Measurements from ENCODE around the gene ARHGAP4. TPM values are rescaled to one million over a fixed set of nuclear protein-coding genes. Genes with fewer than 3 reads are reported as not detected.
A peak's percentile ranks its signal among the peaks of the same experiment; 100 is the strongest.

Gene ARHGAP4
- 123 TPM for polyA plus RNA-seq

DNA sequence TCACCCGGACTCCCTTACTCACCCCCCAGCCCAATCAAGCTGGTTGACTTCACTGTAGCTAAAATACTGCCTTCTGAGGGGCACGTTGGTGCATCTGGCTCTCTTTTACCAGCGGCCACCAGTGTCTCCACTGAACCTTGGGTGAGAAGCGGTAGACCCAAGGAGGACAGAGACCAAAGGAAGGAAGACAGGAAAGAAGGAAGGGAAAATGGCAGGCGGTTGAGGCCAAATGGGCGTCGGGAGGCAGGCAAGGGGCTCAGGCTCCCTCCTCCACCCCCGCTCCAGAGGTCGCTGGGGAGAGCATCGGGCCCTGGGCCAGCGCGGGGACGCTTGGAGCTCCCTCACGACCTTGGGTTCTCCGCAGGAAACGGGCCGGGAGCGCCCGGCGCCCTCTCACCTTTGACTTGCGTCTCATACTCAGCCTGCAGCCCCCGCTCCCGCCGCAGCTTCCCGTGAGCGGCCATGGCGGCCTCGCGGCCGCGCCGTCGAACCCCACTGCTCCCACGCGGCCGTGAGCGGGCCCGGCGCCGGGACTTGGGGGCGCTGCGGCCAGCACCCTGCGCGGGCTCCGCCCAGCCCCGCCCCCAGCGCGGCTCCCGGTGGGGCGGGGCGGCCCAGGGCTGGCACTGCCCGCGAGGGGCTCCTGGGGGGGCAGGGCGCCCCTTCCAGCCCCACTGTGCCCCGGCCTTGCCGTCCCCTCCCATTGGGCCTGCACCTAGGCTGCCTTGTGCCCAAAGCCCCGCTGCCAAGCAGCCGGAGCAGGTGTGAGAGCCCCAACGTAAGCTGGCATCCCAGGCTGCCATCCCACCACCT is at the start of gene ARHGAP4:
Gene ARHGAP4 (minus strand): TSS at position 526 of the 813 bp plus-strand sequence. CDS start 62 bp downstream, at position 464.
- Mint-ChIP-seq H3K9me3 (no peaks in the 10 kb centered on the region), H3K36me3 (no peaks in the 10 kb centered on the region), H3K27ac (peak within 1 kb of the TSS; percentile 99), H3K4me1 (peaks cover 29 to 37% (median 36%) of the 10 kb centered on the region in 3 donors), H3K4me3 (peak within 1 kb of the TSS; percentile 93 to 98 (median 95)), H3K27me3 (peaks cover 4% of the 10 kb centered on the region)

DNA sequence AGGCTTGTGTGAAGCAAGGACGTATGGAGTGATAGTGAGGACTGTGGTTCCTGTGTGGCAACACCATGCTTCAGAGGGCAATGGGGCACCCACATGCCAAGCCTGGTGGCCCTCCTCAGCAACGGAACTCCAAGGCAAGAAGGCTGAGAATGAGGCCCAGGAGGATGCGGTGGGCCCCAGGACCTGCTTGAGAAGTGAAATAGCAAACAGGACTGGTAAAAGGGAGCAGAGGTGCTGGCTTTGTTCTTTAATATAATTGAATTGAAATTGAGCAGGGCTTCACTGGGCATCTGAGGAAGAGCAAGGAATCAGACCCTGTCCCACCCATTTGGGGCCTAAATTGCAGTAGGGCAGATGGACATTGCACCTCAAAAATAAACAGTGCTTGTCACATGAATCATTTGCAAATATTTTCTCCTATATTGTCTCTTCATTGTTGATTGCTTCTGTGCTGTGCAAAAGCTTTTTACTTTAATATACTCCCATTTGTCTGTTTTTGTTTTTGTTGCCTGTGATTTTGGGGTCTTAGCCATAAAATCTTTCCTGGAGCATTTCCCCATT is 48.7 kb upstream of the ARHGAP4 start:
- peak overlapping the region; percentile 83 to 95 (median 88) for H3K27ac Mint-ChIP-seq
- H3K9me3 Mint-ChIP-seq, result no peaks in the 10 kb centered on the region
- H3K36me3 Mint-ChIP-seq, result peaks cover 3% of the 10 kb centered on the region
- no peaks in the 10 kb centered on the region for H3K27me3 Mint-ChIP-seq
- peak overlapping the region in 3 of 4 donors; percentile 51 to 93 (median 72) for H3K4me3 Mint-ChIP-seq
- peaks cover 0 to 20% (median 8%) of the 10 kb centered on the region in 3 donors for H3K4me1 Mint-ChIP-seq

DNA sequence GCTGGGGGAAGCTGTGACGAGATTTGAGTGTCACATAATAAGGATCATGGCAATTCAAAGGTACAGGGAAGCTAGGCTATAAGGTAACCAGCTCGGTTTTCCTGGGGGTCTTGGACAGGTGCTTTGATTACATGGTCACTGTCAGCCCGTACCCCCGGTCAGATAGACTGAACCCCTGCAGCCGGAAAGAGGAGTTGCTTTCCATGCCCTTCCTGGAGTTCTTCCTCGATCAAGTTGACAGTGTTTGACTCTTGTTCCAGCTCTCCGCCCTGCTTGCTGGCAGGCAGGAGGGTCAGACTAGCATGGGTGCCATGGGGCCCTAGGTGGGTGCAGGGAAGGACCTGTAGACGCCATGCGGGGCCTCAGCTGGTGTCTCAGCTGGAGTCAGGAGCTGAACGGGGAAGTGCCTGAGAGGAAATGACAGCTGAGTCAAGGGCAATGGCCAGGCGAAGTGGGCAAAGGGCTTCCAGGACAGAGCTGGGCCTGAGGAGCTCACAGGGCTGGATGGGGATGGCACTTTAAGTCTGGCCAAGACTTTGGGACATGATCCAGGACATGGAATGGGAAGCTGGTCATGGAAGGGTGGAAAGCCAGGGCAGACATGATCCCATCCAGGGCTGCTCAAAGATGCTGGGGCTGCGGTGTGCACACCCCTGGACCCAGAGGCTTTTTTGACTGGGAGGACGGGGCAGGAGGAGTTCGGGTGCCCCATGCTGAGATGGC is 48.1 kb upstream of the ARHGAP4 start:
- H3K4me1 Mint-ChIP-seq, result peaks cover 5 to 23% (median 12%) of the 10 kb centered on the region in 3 donors
- H3K9me3 Mint-ChIP-seq, result no peaks in the 10 kb centered on the region
- peak overlapping the region; percentile 13 to 93 (median 48) for H3K4me3 Mint-ChIP-seq
- peak overlapping the region; percentile 83 to 98 (median 95) for H3K27ac Mint-ChIP-seq
- no peaks in the 10 kb centered on the region for H3K27me3 Mint-ChIP-seq
- H3K36me3 Mint-ChIP-seq, result peaks cover 3% of the 10 kb centered on the region

DNA sequence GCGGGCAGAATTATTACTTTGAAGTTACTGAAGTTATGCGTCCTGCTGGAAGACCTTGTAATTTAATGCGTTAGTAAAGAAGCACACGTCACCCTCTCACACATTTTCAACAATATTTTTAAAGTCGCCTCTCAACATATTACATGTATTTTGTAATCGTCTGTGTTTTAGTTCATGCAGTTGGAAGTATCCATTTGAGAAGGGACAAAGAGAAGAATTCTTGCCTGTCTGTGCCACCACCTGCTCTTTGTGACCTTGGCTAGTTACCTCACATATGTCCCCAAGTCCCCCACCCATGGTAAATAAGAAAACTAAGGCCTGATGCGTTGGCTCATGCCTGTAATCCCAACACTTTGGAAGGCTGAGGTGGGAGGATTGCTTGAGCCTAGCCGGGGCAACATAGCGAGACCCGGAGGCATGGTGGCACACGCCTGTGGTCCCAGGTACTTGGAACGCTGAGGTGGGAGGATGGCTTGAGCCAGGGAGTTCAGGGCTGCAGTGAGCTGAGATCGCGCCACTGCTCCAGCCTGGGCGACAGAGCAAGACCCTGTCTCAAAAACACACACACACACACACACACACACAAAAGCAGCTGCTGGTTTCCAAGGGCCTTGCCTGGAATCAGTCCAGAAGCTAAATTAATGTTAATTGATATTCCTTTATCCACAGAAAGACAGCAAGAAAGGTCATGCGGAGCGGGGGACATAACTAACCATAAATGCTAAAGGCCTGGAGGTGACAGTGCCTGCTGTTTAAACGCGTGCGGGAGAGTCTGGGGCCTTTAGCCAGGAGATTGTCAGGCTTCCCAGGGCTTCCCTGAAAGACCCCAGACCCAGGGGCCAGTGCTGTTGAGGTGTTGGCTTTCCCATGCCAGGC is 47.3 kb upstream of the ARHGAP4 start:
- Mint-ChIP-seq H3K9me3 (no peaks in the 10 kb centered on the region), H3K27me3 (no peaks in the 10 kb centered on the region), H3K27ac (peak overlapping the region; percentile 88 to 98 (median 95)), H3K36me3 (peaks cover 3% of the 10 kb centered on the region), H3K4me3 (peak overlapping the region; percentile 82 to 98 (median 92)), H3K4me1 (peaks cover 7 to 23% (median 12%) of the 10 kb centered on the region in 3 donors)

DNA sequence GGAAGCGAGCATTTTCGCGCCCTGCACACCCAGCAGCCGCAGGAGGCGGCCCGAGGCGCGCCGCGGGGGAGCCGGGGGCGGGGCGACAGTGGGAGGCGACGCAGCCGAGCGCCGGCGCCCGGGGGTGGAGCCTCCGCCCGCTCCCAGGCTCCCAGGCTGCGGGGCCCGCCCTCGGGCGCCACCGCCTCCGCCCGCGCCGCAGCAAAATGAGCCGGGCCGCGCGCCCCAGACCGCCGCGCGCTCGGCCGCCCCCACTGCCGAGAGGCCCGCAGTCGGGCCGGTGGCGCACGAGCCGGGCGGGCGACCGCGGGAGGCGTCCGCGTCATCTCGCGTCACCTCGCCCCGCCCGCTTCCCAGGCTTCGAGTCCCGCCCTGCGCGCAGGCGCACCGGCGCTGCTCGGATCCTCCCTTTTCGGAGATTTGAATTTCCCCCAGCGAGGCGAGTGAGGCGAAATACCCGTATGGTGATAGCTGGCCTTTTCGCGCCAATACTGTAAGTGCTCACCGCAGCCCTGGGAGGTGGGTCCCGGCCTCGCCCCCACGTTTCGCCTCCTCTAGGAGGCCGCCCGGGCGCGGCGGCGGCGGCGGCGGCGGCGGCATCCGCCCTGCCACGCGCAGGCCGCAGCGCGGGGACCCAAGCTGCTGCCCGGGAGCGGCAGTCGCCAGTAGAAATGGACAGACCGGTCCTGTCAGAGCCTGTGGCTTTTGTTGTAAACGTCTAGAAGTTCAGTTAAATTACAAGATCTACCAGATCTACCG is 46.5 kb upstream of the ARHGAP4 start, which contains the start of gene TMEM187:
Gene TMEM187 (plus strand): TSS at position 387 of the 759 bp plus-strand sequence. CDS start 9,309 bp downstream, outside the sequence.
- H3K9me3 Mint-ChIP-seq, result no peaks in the 10 kb centered on the region

DNA sequence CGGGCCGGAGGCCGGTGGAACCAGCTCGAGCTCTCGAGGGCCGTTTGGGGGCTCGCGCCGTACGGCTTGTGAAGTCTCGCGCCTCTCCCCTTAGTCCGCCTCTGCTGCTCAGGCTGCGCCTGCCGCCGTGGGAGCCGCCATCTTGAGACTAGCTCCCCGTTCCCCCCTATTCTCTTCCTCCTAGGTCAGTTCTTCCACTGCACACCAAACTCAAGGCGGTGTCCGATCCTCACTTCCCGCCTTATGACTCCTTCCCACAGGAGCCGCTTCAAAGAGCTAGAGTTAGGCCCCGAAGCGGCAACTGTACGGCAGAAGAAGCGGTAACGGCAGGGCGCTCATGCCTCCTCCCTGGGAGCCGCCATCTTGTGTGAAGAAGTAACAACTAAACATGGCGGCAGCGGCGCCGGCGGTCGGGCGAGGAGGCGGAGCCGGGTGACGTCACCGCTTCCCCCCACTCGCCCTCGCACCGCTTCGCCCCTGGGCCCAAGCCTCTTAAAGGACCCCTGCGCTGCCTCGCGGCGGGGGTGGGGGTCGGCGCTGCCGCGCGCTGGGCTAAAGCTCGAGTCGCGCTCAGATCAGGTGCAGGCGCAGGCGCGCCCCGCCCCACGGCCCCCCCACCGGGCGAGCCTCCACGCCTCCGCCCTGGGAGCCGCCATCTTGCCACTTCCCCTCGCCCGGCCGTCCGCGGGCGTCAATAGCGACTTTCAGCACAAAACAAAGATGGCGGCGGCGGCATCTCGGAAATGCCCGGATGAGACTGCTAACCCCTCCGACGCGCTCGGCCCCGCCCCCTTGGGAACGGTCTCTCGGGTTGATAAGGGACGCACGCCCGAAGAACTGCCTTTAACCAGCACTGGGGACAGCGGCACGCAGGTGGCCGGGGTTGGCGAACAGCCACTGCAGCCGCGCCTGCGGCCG is 45.6 kb upstream of the ARHGAP4 start, which contains the start of gene HCFC1:
Gene HCFC1 (minus strand): TSS at position 369 of the 918 bp plus-strand sequence. CDS start 978 bp downstream, outside the sequence.
- Mint-ChIP-seq H3K4me1 (peaks cover 16 to 34% (median 22%) of the 10 kb centered on the region in 3 donors), H3K27ac (peak within 1 kb of the TSS; percentile 95 to 100 (median 99)), H3K27me3 (no peaks in the 10 kb centered on the region)

More for the DNA sequence above, 46.5 kb upstream of the ARHGAP4 start, which contains the start of gene TMEM187:
- Mint-ChIP-seq H3K4me3 (peak within 1 kb of the TSS; percentile 93 to 100 (median 100)), H3K27me3 (no peaks in the 10 kb centered on the region), H3K27ac (peak within 1 kb of the TSS; percentile 95 to 100 (median 99)), H3K36me3 (peaks cover 3% of the 10 kb centered on the region), H3K4me1 (peaks cover 15 to 30% (median 20%) of the 10 kb centered on the region in 3 donors)

DNA sequence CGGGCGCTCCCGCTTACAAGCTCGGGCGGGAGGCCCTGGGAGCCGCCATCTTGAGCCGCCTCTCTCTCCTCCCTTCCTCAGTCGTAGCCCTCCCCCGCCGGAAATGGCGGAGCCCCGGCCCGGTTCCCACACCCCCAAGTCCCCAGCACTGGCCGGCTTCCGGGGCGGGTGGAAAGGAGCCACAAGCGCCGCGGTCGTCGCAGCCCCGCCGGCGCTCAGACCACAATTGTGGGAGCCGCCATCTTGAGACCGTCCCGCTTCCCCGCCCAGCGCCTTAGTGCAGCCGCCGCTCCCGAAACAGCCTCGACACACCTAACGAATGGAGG is 45.0 kb upstream of the ARHGAP4 start:
- peaks cover 16 to 38% (median 27%) of the 10 kb centered on the region in 3 donors for H3K4me1 Mint-ChIP-seq
- peak overlapping the region; percentile 93 to 100 (median 100) for H3K4me3 Mint-ChIP-seq

More for the DNA sequence above, 45.6 kb upstream of the ARHGAP4 start, which contains the start of gene HCFC1:
- peaks cover 3% of the 10 kb centered on the region for H3K36me3 Mint-ChIP-seq
- peak within 1 kb of the TSS; percentile 93 to 100 (median 100) for H3K4me3 Mint-ChIP-seq
- H3K9me3 Mint-ChIP-seq, result no peaks in the 10 kb centered on the region

DNA sequence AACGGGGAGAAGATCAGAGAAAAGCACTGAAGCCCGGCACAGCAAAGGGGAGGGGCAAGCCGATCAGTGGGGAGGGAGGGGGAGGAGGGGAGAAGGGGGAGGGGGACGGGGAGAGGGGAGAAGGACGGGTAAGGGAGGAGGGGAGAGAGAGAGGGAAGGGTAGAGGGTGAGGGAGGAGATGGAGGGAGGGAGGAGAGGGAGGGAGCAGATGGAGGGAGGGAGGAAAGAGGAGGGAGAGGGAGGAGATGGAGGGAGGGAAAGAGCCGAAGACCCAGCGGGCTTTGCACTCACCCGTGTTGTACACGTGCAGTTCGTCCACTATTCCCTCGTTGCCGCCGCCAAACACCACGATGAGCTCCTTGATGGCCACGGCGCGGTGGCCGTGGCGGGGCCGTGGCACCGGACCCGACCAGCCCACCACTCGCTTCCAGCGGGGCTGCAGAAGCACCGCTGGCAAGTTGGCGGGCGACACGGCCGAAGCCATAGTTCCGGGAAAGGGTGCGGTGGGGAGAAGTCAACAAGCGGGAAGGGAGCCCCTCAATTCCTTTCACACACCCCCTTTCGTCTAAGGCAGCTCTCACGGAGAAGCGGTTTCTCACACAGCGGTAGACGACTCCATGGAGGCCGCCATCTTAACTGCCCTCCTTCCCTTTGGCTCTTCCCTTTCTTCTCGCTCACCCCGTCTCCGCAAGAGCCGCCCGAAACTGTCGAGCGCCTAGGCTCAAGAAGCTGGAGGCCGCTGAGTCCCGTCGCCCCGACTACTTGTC is 44.5 kb upstream of the ARHGAP4 start:
- H3K9me3 Mint-ChIP-seq, result no peaks in the 10 kb centered on the region
- peak overlapping the region; percentile 99 to 100 (median 100) for H3K4me3 Mint-ChIP-seq
- H3K27ac Mint-ChIP-seq, result peak overlapping the region; percentile 95 to 100 (median 99)
- H3K36me3 Mint-ChIP-seq, result peaks cover 3% of the 10 kb centered on the region
- H3K27me3 Mint-ChIP-seq, result no peaks in the 10 kb centered on the region
- H3K4me1 Mint-ChIP-seq, result peaks cover 16 to 39% (median 31%) of the 10 kb centered on the region in 3 donors

More for the DNA sequence above, 45.0 kb upstream of the ARHGAP4 start:
- H3K36me3 Mint-ChIP-seq, result peaks cover 3% of the 10 kb centered on the region
- no peaks in the 10 kb centered on the region for H3K9me3 Mint-ChIP-seq
- H3K27me3 Mint-ChIP-seq, result no peaks in the 10 kb centered on the region
- peak overlapping the region; percentile 95 to 100 (median 99) for H3K27ac Mint-ChIP-seq

DNA sequence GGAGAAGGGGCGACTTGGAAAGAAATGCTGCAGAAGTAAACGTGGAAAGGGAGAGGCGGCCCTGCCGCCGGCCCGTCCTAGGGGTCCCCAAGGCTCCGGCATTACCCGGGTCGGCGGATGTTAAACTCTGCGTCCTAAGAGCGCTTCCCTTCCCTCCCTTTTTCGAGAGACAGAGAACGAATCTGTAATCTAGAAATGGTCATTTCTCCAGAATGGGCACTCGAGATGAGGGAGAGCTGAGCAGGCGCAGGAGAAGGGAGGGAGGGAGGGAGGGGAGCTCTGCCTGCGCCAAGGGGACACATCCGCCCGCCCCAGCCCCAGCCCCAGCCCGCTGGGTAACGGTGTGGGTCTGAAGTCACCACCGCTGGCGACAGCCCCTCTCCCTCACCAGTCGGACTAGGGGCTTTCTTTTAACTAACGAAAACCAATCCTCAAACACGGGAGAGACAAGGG is 43.9 kb upstream of the ARHGAP4 start:
- Mint-ChIP-seq H3K4me1 (peaks cover 16 to 38% (median 33%) of the 10 kb centered on the region in 3 donors), H3K4me3 (peak overlapping the region; percentile 91 to 100 (median 100)), H3K27ac (peak overlapping the region; percentile 40 to 88 (median 70)), H3K36me3 (peaks cover 3% of the 10 kb centered on the region), H3K9me3 (no peaks in the 10 kb centered on the region), H3K27me3 (no peaks in the 10 kb centered on the region)

DNA sequence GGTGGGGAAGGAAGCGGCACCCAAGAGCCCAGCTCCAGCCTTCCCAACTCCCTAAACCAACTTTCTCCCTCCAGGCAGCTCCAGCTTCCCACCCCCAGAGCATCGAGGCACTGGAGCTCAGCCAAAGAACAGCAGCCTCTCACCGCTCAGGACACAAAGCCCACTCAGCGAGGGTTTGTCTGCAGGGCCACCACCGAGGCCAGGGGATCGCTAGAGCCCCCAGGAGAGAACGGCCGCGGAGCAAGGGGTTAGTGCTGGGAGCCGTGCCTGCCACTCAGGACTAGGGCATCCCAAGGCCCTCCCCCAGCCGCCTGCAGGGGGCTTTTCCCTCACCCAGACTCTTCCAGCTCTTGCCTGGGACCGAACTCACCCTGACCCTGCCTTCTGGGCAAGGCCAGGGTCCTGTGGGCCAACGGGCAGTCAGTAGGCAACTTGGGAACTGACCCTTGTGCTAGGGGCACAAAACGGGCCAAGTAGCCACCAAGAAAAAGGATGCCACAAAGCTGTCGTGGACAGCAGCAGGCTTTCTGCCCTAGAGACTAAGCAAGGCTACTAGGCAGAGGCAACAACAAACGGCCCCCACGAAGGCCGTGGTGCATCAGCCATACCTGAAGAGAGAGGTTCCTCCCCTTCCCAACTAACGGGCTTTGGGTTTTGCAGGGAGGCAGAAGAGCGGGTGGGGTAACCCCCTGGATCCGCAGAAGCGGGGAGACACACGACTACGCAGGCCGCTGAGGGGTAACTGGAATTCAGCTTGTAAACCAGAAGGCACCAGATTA is 43.2 kb upstream of the ARHGAP4 start:
- Mint-ChIP-seq H3K27me3 (no peaks in the 10 kb centered on the region), H3K9me3 (no peaks in the 10 kb centered on the region), H3K4me1 (peaks cover 16 to 34% (median 29%) of the 10 kb centered on the region in 3 donors), H3K27ac (peak overlapping the region; percentile 40 to 88 (median 70)), H3K4me3 (peak overlapping the region; percentile 91 to 100 (median 100)), H3K36me3 (no peaks in the 10 kb centered on the region)

DNA sequence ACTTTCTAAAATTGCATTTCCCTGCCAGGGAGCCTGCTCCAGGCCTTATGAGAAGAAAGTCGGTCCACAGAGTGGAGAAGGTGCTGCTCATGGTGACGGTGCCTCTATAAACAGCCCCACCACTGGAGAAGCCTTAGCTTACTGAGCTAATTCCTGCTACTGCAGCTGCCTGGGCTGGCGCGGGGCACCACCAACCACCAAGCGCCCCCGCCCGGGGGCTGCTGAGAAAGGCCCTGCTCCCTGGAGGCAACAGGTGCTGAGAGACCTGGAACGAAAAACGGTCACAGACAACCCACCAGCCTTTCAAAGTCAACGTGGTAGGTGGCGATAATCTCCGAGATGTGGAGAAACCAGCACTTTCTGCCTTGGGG is 42.7 kb upstream of the ARHGAP4 start:
- peak overlapping the region; percentile 90 to 100 (median 100) for H3K4me3 Mint-ChIP-seq
- peak overlapping the region in 2 of 3 donors; percentile 70 to 77 for H3K27ac Mint-ChIP-seq
- H3K36me3 Mint-ChIP-seq, result no peaks in the 10 kb centered on the region
- peaks cover 16 to 31% (median 27%) of the 10 kb centered on the region in 3 donors for H3K4me1 Mint-ChIP-seq
- no peaks in the 10 kb centered on the region for H3K9me3 Mint-ChIP-seq
- H3K27me3 Mint-ChIP-seq, result no peaks in the 10 kb centered on the region
